HPDE6-E6E7 (cell line): ENCODE results near the gene MCRIP1.

ENCODE experiments used
- DNase-seq: peaks from one replicate; pipeline ENCODE4 v3.0.0; 2011; ENCODE audit warnings: missing footprints; ENCODE audit errors: extremely low spot score

The MCRIP1 gene

DNA sequence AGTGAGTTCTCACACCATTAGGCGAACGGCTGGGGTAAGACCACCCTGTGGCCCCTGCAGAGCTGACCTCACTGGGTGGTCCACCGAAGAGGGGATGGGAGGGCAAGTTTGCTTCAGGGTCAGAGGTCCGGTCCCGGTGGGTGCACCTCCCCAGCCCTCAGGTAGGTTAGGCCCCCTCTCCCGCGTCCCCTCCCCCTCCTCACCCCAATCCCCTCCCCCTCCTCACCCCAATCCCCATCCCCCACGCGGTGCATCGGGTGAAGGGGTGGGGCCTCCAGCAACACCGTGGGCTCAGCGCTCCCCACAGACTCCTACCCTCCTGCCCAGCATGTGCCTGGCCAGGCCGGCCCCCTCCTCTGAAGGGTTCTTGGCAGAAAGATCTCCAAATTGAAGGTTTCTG, 13.4 kb downstream of the MCRIP1 start:
- no peak for DNase-seq

DNA sequence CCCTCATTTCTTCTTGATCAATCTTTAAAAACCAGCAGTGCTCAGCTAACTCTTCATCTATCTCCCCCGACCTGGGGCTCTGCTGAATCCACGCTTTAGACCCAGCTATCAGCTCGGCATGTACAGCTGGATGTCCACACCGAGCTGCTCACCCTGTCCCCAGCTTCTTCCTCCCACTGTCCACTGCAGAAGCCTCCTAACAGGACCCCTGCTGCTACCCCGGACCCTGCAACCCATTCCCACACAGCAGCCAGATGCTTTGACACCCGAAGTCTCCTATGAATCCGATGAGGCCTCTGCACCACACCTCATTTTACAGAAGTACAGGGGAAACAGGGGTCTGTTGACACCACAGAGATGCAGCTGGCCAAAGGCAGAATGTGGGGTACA, 15.3 kb downstream of the MCRIP1 start:
- no peak for DNase-seq

DNA sequence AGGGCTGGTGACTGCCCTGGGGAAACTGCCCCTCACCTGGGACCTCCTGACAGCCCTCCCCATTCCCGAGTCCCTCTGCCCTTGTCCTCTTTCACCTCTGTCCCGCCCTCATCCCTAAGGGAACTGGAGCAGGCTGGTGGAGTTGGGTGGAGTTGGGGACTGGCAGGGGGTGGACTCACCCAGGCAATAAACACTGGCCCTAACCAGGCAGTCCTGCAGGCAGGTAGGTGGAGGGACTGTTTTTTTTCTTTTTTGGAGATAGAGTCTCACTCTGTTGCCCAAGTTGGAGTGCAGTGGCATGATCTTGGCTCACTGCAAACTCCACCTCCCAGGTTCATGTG, 17.5 kb downstream of the MCRIP1 start:
- no peak for DNase-seq

DNA sequence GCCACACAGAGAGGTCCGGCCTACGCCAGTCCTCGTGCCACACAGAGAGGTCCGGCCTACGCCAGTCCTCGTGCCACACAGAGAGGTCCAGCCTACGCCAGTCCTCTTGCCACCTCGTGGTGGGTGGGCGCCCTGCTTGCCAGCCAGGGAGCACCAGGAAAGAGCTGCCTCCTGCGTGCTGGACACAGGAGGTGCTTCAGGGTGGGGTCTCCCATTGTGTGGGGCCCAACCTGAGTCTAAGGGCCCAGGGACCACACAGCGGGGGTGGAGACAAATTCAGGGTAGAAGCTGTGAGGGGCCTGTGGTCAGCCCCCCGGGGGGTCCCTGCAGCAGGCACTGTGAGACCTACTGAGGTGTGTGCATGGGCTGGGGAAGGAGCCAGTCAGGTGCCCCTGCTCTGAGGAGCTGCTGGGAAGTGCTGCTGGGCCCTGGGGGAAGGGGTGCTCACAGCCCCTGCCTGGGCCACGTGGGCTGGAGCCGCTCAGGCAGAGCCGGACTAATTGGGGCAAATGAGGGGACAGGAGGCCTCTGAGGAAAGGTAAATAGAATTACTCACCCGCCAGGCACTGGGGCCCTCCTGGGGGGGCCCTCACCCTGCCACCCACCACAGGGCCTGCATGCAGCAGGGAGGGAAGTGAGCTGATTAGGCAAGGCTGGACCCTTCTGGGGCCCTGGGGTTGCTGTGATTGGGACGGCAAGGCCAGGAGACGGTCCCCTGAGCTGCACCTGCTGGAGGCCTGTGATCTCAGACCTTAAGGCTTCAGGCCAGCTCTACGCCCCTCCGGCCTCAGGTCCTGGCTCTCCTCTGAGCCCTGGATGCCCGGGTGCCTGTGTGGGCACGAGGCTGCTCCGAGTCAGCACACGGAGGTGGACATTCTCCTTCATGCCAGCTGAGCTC, 18.1 kb downstream of the MCRIP1 start:
- no peak for DNase-seq

DNA sequence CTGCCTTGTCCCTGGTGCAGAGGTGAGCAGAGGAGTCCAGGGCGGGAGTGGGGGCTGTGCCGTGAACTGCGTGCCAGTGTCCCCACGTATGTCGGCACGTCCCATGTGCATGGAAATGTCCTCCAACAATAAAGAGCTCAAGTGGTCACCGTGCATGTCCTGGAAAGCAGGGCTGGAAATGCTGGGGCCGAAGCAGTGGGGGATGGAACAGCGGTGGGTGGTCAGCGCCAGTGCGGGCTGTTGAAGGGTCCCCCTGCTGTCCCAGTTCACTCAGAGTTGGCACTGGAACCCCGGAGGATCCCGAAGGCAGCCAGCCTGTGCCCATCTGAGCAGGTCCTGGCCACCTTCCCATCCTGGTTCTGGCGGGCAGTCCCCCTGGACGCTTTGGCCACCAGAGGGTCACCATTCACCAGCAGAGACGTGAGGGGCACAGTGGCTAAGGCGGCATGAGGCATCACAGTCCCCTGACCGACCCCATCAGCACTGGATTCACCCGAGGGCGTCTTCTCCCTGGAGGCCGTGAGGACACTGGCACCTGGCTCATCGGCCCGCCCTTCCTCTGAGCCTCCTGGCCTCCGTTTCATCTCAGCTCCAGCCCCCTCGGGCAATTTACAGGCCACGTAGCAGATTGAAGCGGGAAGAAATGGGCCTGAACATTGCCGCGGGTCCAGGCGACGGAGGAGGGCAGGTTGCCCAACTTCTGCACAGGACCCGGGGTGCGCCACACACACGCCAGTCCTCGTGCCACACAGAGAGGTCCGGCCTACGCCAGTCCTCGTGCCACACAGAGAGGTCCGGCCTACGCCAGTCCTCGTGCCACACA, 19.0 kb downstream of the MCRIP1 start:
- DNase-seq: no peak

DNA sequence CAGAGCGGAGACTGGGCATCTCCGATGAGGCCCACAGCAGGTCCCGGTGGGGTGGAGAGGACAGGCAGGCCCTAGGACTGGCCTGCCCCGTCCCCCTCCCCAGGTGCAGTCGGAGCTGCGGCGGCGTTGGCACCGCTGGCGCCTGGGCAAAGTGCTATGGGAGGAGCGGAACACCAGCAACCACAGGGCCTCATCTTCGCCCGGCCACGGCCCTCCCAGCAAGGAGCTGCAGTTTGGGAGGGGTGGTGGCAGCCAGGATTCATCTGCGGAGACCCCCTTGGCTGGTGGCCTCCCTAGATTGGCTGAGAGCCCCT, 19.8 kb downstream of the MCRIP1 start:
- no peak for DNase-seq

DNA sequence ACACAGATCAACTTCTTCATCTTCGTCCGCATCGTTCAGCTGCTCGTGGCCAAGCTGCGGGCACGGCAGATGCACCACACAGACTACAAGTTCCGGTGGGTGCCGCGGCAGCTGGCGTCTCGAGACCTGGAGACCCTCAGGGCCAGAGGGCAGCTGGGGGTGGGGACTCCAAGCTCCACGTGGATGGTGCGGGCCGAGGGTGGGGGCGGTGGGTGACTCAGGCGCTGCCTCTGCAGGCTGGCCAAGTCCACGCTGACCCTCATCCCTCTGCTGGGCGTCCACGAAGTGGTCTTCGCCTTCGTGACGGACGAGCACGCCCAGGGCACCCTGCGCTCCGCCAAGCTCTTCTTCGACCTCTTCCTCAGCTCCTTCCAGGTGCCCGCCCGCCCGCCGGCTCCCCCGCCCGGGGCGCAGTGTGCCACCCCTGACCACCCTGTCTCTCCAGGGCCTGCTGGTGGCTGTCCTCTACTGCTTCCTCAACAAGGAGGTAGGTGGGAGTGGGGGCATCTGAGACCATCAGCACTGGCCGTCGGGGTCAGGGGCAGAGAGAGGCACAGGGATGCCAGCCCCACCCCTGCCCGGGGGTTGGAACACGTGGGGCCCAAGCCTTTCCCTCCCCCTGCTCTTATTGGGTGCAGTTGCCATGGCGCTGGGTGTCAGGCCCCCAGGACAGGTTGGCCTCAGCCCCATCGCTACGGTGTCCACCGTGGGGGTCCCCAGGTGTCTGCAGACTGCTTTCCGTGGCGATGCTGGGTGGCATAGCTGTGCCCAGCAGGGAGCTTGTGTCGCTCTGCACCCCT, 20.3 kb downstream of the MCRIP1 start:
- no peak for DNase-seq

DNA sequence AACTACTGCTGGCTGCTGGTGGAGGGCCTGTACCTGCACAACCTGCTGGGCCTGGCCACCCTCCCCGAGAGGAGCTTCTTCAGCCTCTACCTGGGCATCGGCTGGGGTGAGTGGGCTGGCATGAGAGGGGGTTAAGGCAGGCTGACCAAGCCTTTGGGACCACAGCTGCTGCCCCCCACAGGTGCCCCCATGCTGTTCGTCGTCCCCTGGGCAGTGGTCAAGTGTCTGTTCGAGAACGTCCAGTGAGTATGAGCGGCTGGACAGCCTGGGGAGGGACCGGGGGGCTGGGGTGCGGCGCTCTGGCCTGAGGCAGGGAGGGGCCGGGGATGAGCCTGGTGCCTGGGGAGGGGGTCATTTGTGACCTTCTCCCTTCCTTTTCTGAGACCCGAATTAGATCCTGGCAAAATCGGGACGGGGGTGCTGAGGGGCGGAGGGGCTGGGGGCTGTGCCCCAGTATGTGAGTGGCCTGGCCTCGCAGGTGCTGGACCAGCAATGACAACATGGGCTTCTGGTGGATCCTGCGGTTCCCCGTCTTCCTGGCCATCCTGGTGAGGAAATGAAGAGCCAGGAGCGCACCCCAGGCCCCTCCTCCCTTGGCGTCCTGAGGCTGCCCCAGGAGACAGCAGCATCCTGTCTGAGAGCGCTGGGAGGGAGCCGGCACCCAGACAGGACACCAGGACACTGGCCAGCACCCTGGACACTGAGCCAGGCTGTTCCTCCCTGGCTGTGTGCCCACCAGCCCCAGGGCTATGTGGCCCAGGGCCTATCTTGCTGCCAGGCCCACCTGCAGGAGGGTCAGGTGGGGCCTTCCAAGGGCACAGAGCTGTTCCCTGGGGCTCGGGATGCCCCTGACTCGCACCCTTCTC, 21.2 kb downstream of the MCRIP1 start:
- DNase-seq: no peak

DNA sequence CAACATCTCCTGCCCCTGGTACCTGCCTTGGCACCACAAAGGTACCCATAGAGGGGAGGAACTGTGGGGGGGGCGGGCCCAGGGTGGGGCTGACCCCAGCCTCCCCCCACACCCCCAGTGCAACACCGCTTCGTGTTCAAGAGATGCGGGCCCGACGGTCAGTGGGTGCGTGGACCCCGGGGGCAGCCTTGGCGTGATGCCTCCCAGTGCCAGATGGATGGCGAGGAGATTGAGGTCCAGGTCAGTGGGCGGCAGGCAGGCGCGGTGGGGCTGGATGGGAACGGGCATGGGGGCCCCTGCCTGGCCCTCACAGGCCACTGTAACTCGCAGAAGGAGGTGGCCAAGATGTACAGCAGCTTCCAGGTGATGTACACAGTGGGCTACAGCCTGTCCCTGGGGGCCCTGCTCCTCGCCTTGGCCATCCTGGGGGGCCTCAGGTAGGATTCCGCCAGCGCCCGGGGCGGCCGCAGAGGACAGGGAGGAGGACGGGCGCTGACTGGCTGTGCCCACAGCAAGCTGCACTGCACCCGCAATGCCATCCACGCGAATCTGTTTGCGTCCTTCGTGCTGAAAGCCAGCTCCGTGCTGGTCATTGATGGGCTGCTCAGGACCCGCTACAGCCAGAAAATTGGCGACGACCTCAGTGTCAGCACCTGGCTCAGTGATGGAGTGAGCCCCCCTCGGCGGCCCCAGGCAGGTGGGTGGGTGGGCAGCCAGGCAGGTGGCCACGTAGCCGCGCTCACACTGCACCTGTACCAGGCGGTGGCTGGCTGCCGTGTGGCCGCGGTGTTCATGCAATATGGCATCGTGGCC, 22.0 kb downstream of the MCRIP1 start:
- no peak for DNase-seq

DNA sequence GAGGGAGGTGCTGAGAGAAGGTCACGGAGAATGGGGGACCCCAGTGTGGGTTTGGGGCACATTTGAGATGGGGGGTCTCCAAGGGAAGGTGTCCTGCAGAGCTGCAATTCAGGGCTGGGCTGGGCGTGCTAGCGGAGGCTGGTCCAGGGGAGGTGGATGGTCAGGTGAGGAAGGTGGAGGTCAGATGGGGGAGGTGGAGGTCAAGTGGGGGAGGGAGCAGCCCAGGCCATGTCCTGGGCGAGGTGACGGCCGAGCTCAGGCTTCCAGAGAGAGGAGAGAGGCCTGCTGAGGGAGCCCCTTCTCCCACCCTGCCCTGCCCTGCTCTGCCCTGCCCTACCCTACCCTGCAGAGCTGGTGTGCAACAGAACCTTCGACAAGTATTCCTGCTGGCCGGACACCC, 22.6 kb downstream of the MCRIP1 start:
- no peak for DNase-seq

DNA sequence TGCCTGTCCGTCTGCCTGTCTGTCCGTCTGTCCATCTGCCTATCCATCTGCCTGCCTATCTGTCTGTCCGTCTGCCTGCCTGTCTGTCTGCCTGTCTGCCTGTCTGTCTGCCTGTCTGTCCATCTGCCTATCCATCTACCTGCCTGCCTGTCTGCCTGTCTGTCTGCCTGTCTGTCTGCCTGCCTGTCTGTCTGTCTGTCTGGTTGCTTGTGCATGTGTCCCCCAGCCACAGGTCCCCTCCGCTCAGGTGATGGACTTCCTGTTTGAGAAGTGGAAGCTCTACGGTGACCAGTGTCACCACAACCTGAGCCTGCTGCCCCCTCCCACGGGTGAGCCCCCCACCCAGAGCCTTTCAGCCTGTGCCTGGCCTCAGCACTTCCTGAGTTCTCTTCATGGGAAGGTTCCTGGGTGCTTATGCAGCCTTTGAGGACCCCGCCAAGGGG, 23.5 kb downstream of the MCRIP1 start:
- DNase-seq: no peak

DNA sequence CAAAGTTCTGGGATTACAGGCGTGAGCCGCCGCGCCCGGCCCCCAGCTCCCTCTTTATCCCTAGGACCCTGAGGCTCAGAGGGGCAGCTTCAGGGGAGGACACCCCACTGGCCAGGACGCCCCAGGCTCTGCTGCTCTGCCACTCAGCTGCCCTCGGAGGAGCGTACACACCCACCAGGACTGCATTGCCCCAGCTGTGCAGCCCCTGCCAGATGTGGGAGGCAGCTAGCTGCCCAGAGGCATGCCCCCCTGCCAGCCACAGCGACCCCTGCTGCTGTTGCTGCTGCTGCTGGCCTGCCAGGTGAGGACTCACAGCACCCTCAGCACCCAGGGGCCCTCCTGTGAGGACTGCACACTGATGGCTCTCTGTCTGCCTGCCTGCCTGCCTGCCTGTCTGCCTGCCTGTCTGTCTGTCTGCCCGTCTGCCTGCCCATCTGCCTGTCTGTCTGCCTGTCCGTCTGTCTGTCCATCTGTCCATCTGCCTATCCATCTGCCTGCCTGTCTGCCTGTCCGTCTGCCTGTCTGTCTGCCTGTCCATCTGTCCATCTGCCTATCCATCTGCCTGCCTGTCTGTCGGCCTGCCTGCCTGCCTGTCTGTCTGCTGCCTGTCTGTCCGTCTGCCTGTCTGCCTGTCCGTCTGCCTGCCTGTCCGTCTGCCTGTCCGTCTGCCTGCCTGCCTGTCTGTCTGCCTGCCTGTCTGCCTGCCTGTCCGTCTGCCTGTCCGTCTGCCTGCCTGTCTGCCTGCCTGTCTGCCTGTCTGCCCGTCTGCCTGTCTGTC, 24.1 kb downstream of the MCRIP1 start:
- DNase-seq: no peak

DNA sequence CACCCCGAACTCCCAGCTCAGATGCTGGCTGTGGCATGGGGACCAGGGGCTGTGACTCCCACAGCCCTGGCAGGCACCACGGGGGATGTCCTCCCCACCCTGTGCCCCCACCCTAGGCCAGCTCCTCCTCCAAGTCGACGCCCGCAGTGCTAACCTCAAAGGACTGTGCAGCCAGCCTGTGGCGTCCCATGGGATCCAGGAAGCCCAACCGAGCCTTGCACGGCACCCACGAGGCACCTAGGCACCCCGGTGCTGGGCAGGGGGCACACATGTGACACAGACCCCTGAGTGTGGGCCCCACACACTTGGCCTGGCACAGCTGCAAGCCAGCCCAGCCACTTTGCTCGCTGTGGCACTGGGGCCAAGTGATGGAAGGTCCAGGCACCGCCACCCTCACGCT, 25.3 kb downstream of the MCRIP1 start:
- DNase-seq: no peak

DNA sequence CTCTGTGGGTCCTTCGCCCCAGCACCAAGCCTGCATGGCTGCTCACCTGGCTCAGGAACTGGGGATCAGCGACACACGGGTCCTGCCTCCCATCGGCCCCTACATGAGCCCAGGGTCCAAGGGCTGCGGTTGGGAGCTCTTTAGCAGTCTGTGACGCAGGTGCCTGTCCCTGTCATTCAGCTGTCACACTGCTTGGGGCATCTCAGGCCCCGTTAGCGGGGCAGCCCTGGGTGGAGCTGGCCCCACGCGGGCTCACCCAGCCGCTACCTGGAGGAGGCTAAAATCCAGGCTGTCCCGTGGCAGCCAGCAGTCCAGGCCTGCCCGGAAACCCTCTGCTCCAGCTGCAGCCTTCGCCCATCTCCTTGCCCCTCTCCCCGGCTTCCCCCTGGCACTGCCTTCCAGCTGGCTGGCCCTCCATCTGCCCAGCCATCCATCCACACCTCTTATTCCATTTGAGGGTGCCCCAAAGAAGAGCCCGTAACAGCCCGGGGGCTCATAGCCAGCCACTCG, 25.8 kb downstream of the MCRIP1 start:
- DNase-seq: no peak

DNA sequence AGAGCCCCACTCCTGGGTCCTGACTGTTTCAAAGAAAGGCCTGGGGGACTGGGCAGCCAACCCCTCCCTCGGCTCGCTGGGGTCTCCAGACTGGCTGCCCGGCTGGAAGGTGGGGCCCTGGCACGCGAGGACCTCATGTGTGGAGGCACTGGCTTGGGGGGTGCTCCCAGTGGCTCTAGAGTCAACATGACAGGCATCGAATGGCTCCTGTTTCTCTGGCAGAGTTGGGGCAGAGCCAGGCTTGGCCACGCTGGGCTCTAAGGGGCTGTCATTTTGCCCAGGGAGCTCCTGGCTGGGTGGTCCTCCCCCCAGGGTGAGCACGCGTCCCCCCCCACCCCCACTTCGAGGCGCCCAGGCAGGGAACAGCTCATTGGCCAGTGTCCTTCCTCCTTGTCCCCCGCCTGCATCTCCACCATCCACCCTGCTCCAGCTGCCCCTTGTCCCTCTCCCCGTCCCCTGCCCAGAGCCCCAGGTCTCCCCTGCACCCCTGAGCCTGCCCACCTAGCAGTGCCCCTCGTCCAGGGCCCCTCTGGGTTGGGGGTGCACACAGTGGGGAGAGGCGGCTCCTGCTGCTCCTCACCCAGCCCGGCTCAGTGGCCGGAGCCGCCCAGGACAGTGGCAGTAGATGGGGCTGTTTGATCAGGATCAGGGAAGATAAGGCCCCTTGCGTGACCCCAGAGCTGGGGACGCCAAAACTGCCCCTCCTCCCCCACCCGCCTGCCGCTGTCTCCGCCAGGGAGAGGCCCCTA, 26.5 kb downstream of the MCRIP1 start:
- DNase-seq: no peak

DNA sequence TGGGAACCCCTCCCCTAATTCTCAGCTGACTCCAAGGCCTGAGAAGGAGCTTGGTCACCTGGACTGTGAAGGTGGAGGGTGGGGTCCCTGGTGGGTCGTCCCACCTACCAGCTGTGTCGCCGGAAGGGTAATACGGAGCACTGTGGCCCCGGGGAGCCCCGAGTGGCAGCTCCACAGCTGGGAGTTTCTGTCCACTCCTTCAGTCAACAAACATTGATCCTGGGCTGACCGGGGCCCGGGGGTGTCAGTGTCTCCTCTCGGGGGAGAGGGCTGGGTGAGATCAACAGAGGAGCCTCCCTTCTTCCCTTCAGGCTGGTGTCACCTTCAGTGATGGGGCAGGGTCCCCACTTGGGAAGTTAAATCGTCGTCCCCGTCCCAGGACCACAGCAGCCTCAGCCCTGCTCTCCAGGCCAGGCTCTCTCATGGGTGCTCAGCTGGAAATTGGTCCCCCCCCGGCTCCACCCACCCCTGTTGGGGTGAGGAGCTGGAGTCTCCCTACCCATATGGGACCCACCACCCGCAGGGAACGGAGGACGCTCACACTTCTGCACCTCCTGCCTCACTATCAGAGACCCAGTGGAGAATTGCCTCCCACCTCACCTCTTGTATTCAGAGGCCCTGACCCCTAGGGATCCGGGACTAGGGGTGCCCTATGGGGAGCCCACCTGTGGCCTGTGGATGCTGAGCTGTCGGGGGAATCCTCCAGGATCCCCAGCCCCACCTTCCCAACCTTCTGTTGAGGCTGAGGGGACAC, 27.2 kb downstream of the MCRIP1 start:
- DNase-seq: no peak

DNA sequence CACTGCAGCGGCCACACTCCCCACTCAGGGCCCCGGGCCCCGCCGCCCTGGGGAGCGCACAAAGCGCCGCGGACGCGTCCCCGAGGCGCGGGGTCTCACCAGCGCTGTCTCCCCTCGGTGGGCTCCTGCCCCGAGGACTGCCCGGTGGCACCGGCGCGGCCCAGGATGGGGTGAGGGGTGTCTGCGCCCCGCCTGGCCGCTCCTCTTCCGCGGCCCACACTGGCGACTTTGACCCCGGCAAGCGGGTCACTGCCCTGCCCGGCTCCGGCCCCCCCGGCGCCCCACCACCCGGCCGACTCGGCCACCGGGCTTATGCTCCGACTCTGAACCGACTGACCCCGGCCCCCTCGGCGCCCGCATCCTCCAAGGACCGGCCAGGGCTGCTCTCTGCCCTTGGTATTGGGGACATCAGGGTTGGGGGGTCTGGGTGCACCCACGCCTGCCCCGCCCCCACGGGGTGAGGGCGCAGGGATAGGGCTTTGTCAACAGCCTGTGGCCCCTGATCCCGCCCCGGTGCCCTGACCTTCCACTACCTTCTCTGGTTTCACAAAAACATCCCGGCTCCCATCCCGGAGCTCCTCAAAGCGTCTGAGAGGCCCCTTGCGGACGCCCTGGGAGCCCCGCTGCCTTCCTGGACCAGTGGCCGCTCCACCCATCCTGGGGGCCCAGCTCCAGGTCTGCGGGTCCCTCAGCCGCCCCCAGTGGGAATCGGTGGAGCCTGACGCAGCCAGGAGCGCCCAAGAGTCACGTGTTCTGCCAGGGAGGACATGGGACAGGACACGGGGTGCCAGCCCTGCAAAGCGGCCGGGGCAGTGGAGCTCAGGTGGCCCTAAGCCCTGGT, 28.3 kb downstream of the MCRIP1 start:
- DNase-seq: no peak
